HepG2 (cell line): Measurements from ENCODE around the gene OST4. TPM values are rescaled to one million over a fixed set of nuclear protein-coding genes. Genes with fewer than 3 reads are reported as not detected.

Experiments used
- FLYWCH1 ChIP-seq: sonication (generic); formaldehyde crosslinking; IDR thresholded peaks from 2 replicates; pipeline ENCODE4 v1.8.1; 2023; ENCODE audit warnings: mild to moderate bottlenecking, missing genetic modification reagents
- IKZF4 ChIP-seq: sonication (generic); formaldehyde crosslinking; IDR thresholded peaks from 2 replicates; pipeline ENCODE4 v1.5.1; 2020; ENCODE audit warnings: borderline replicate concordance, mild to moderate bottlenecking, low read depth, missing genetic modification reagents; ENCODE audit errors: not compliant biosample characterization
- PCBP1 ChIP-seq: fragments of 200-400 bp; formaldehyde crosslinking; IDR thresholded peaks from 2 replicates; pipeline ENCODE4 v1.6.1; 2017; ENCODE audit warnings: mild to moderate bottlenecking, low read depth, low read length, borderline replicate concordance
- PREB ChIP-seq: sonication (generic); formaldehyde crosslinking; IDR thresholded peaks from 2 replicates; pipeline ENCODE4 v1.4.0; 2020; ENCODE audit warnings: missing genetic modification reagents
- REST ChIP-seq, 2 experiments: IDR thresholded peaks; 2 replicates each; pipeline ENCODE4 v1.6.1; 2011 to 2012; ENCODE audit warnings: low read length in 2 of 2, borderline replicate concordance in 1 of 2, low read depth in 1 of 2, mild to moderate bottlenecking in 1 of 2, moderate library complexity in 1 of 2
- SMARCE1 ChIP-seq: fragments of 450-650 bp; IDR thresholded peaks from 2 replicates; pipeline ENCODE4 v1.6.1; 2017; ENCODE audit warnings: borderline replicate concordance
- THAP8 ChIP-seq: sonication (generic); formaldehyde crosslinking; IDR thresholded peaks from 2 replicates; pipeline ENCODE4 v1.5.1; 2020; ENCODE audit warnings: missing genetic modification reagents, mild to moderate bottlenecking, borderline replicate concordance
- ZBED4 ChIP-seq: sonication (generic); formaldehyde crosslinking; IDR thresholded peaks from 2 replicates; pipeline ENCODE4 v1.4.0; 2020; ENCODE audit warnings: missing genetic modification reagents, borderline replicate concordance
- ZNF20 ChIP-seq: sonication (generic); formaldehyde crosslinking; IDR thresholded peaks from 2 replicates; pipeline ENCODE4 v1.4.0; 2020; ENCODE audit warnings: mild to moderate bottlenecking, moderate library complexity, missing genetic modification reagents
- ZNF296 ChIP-seq: sonication (generic); formaldehyde crosslinking; conservative IDR thresholded peaks from 2 replicates; pipeline ENCODE4 v1.5.0; 2020; ENCODE audit warnings: mild to moderate bottlenecking, missing genetic modification reagents
- ZNF441 ChIP-seq: sonication (generic); formaldehyde crosslinking; IDR thresholded peaks from 2 replicates; pipeline ENCODE4 v1.7.0; 2021; ENCODE audit warnings: missing genetic modification reagents, borderline replicate concordance
- ZSCAN9 ChIP-seq: IDR thresholded peaks from 2 replicates; pipeline ENCODE4 v1.6.1; 2016; ENCODE audit warnings: borderline replicate concordance
- polyA plus RNA-seq, 8 experiments: library from polyadenylated mRNA; depleted of rRNA in 3 of 8; stranded (reverse) in 7 of 8; unstranded in 1 of 8; fragments of >200 nt; fragmentation: Illumina TruSeq in 4 of 8; extraction: Trizol in 4 of 8; gene quantifications; 2 replicates each; pipeline versions ENCODE4 v1.2.1 to v1.2.3, GENCODE V29; 2011 to 2016; ENCODE audit warnings: low read depth in 4 of 8, missing spikeins in 1 of 8, mixed read lengths in 1 of 8; ENCODE audit not compliant: insufficient read depth in 1 of 8
- total RNA-seq, 5 experiments: library from RNA; depleted of rRNA; stranded (reverse); fragments of >200 nt; fragmentation: Illumina TruSeq; extraction: Trizol; gene quantifications; 2 replicates each; pipeline ENCODE4 v1.2.3, GENCODE V29; 2016; ENCODE audit warnings: low read depth in 1 of 5
- TF ChIP-seq, protein P1 (sequence below): IDR thresholded peaks from 2 replicates; pipeline ENCODE4 v1.6.1; 2018; ENCODE audit warnings: missing genetic modification reagents
- TF ChIP-seq, protein P2 (sequence below): sonication (generic); formaldehyde crosslinking; IDR thresholded peaks from 2 replicates; pipeline ENCODE4 v1.4.0; 2020; ENCODE audit warnings: mild to moderate bottlenecking, missing genetic modification reagents, borderline replicate concordance

The OST4 gene
- total and polyA plus RNA-seq, 2 of the 13 experiments (the other 11 are each of a cell fraction or from before 2014, with no cell fraction given): 498 to 584 TPM

DNA sequence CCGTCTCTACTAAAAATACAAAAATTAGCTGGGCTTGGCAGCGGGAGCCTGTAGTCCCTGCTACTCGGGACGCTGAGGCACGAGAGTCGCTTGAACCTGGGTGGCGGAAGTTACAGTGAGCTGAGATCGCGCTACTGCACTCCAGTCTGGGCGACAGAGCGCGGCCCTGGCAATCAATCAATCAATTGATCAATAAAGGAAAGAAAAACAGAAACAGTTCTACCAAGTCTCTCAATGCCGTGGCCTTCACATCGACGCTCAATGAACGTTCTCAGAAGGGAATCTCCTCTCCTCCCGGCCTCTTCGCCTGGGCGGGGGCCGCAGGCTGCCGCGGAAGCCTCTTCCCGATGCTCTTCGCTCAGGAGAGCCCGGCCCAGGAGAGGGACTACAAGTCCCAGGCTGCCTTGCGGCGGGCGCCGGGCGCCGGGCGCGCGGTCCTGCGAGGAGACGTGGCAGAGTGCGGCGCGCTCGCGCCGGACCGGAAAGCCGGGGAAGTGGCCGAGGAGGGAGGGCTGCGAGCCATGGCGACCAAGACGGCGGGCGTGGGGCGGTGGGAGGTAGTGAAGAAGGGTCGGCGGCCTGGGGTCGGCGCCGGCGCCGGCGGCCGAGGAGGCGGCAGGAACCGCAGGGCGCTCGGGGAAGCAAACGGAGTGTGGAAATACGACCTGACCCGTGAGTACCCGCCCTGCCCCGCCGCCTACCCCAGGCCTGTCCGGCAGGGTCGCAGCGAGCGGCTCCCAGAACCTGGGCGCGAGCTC lies 38.8 kb downstream of the OST4 start, which contains the start of gene TMEM214 (continued):
- TF ChIP-seq ZSCAN9 (CRISPR knock-in tag): peak; percentile 65; the same call in 1 of the 2 replicates
- no peak for TF ChIP-seq PREB (CRISPR knock-in tag)
- TF ChIP-seq, protein P1, sequence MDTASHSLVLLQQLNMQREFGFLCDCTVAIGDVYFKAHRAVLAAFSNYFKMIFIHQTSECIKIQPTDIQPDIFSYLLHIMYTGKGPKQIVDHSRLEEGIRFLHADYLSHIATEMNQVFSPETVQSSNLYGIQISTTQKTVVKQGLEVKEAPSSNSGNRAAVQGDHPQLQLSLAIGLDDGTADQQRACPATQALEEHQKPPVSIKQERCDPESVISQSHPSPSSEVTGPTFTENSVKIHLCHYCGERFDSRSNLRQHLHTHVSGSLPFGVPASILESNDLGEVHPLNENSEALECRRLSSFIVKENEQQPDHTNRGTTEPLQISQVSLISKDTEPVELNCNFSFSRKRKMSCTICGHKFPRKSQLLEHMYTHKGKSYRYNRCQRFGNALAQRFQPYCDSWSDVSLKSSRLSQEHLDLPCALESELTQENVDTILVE (CRISPR knock-in tag): peak; percentile 30; the same call in 1 of the 2 replicates
- TF ChIP-seq IKZF4 (CRISPR knock-in tag): peak; percentile 90
- TF ChIP-seq ZBED4 (CRISPR knock-in tag): no peak; the same call in 1 of the 2 replicates
- no peak for TF ChIP-seq ZNF296 (CRISPR knock-in tag)
- peak; percentile 49; the same call in 1 of the 2 replicates for TF ChIP-seq ZNF20 (CRISPR knock-in tag)
- no peak for TF ChIP-seq PCBP1
- TF ChIP-seq REST (IDR thresholded peaks at IDR 0.05; ENCODE audit: borderline replicate concordance in 1 of 2, low read depth in 1 of 2, low read length in 2 of 2): peak in 1 of 2 experiments; percentile 75; a peak in 1 of 4 replicates
- no peak for TF ChIP-seq FLYWCH1 (CRISPR knock-in tag)
- TF ChIP-seq SMARCE1: no peak
- peak; percentile 19; the same call in 1 of the 2 replicates for TF ChIP-seq ZNF441 (CRISPR knock-in tag)
- TF ChIP-seq, protein P2, sequence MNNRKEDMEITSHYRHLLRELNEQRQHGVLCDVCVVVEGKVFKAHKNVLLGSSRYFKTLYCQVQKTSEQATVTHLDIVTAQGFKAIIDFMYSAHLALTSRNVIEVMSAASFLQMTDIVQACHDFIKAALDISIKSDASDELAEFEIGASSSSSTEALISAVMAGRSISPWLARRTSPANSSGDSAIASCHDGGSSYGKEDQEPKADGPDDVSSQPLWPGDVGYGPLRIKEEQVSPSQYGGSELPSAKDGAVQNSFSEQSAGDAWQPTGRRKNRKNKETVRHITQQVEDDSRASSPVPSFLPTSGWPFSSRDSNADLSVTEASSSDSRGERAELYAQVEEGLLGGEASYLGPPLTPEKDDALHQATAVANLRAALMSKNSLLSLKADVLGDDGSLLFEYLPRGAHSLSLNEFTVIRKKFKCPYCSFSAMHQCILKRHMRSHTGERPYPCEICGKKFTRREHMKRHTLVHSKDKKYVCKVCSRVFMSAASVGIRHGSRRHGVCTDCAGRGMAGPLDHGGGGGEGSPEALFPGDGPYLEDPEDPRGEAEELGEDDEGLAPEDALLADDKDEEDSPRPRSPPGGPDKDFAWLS (CRISPR knock-in tag): 0 out of 2 replicates have a peak, but pooled peaks have one; percentile 58
- no peak for TF ChIP-seq THAP8 (CRISPR knock-in tag)
